PC-9 (cell line): ENCODE data around the gene TLE4.

ENCODE experiments used
- CTCF ChIP-seq: fragments of 200-600 bp; sonication (generic); conservative IDR thresholded peaks from 2 replicates; pipeline ENCODE4 v1.6.1; 2017; ENCODE audit warnings: mixed run types, antibody characterized with exemption, mild to moderate bottlenecking, moderate library complexity
- EZH2 ChIP-seq: fragments of 200-600 bp; sonication (generic); IDR thresholded peaks from 2 replicates; pipeline ENCODE4 v1.8.0; 2017; ENCODE audit warnings: antibody characterized with exemption, low read depth

- TF ChIP-seq CTCF (no peak), EZH2 (no peak)
Measured at GRCh38 chr9:79588488-79589223, 16.9 kb downstream of the TLE4 start.
